ENCODE measurements around the gene IL21R. TPM values are rescaled to one million over a fixed set of nuclear protein-coding genes. Genes with fewer than 3 reads are reported as not detected.

IL21R gene
- total and polyA plus RNA-seq, 2 donors (not counting 3 experiments of a cell fraction or from before 2014, with no cell fraction given): 0.03 TPM; not detected in 1

DNA sequence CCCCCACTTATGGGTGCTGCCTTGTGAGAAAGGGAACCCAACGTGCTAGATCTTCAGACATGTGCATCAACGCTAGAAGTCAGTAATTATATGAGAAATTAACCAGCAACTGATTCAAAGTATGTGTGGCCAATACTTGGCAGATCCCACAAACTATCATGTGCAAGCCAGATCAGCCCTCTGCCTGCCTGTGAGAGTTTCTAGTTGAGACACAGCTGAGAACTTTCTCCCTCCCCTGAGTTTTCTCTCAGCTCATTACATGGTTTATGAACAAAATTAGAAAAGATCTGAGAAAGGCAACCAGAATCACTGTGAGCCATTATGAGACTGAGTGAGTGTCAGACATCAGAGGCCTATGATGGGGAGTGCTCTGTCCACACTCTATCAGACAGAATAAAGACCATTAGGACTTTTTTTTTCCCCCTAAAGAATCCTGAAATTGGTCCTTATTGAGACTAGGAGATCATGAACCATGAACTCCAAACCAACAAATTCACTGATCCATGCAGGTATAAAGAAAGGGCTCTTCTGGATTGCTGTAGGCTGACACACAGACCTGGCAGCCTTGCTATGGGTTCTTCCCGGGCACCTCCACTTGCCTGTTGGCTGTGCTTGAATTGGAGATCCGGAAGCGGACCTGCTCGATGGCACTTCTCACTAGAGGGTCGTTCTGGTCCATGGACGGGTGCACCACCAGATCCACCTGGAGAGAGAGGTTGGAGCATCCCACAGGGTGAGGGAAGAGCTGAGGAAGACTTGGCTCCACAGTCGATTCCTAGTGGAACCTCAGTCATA, 96.3 kb downstream of the IL21R start:
- Histone ChIP-seq H3K4me1 (ENCODE audit: control insufficient read depth, extremely low read depth, insufficient read depth, low read length) (no peaks in the 10 kb centered on the region), H3K27me3 (ENCODE audit: control insufficient read depth in 2 of 2, insufficient read depth in 2 of 2, low read length in 2 of 2) (no peaks in the 10 kb centered on the region), H4K20me1 (replicated peaks; ENCODE audit: control insufficient read depth, extremely low read depth, insufficient read depth, low read length) (no peaks in the 10 kb centered on the region), H3K79me2 (ENCODE audit: control insufficient read depth, insufficient read depth, low read length) (no peaks in the 10 kb centered on the region), H3K9me3 (replicated peaks; ENCODE audit: control insufficient read depth, insufficient read depth, low read length) (no peaks in the 10 kb centered on the region), H3K4me2 (ENCODE audit: insufficient read depth, low read length) (no peak overlapping the region), H3K9me1 (replicated peaks; ENCODE audit: control insufficient read depth, extremely low read depth, insufficient read depth, low read length) (no peaks in the 10 kb centered on the region), H3K4me3 (replicated peaks in 1 of 3; ENCODE audit: insufficient read depth in 1 of 3, low read depth in 1 of 3, low read length in 3 of 3) (no peak overlapping the region), H3K9ac (replicated peaks; ENCODE audit: extremely low read depth, insufficient read depth, low read length) (no peak overlapping the region), H2AFZ (ENCODE audit: low read depth, low read length) (no peak overlapping the region), H3K36me3 (ENCODE audit: control insufficient read depth in 2 of 2, extremely low read depth in 1 of 2, insufficient read depth in 2 of 2, low read length in 2 of 2) (peaks cover 38 to 66% of the 10 kb centered on the region in 2 experiments), H3K27ac (ENCODE audit: insufficient read depth, low read depth, low read length) (no peak overlapping the region)
- intact Hi-C loops (cut with micrococcal nuclease) (no loop called here), dilution Hi-C loops (cut with MboI; ENCODE audit: extremely low pct_ligation_motif_present, low sequenced_read_pairs) (no loop called here)
- ChIA-PET POLR2A (no interaction called here), CTCF (interaction anchor here (1.4 kb wide), 1 partner anchor 16 kb away, joined by 3 read pairs; no protein-coding TSS in a partner anchor)
- TF ChIP-seq FOS (IDR thresholded peaks at IDR 0.05; ENCODE audit: borderline replicate concordance, insufficient read depth, low read length) (no peak), GATA2 (IDR thresholded peaks at IDR 0.05; ENCODE audit: insufficient read depth, insufficient read length, low read depth, low read length) (no peak), EZH2 (IDR thresholded peaks at IDR 0.05; ENCODE audit: borderline replicate concordance, low read depth, low read length, severe bottlenecking) (no peak), MYC (IDR thresholded peaks at IDR 0.05; ENCODE audit: low read depth, low read length) (no peak), POLR2A (IDR thresholded peaks at IDR 0.05; ENCODE audit: low read depth, low read length) (no peak), JUN (IDR thresholded peaks at IDR 0.05; ENCODE audit: borderline replicate concordance, insufficient read depth, insufficient read length, low read depth) (no peak), POLR2AphosphoS5 (IDR thresholded peaks at IDR 0.05; ENCODE audit: insufficient read depth, low read depth, low read length) (no peak)
- TF ChIP-seq, protein P1, sequence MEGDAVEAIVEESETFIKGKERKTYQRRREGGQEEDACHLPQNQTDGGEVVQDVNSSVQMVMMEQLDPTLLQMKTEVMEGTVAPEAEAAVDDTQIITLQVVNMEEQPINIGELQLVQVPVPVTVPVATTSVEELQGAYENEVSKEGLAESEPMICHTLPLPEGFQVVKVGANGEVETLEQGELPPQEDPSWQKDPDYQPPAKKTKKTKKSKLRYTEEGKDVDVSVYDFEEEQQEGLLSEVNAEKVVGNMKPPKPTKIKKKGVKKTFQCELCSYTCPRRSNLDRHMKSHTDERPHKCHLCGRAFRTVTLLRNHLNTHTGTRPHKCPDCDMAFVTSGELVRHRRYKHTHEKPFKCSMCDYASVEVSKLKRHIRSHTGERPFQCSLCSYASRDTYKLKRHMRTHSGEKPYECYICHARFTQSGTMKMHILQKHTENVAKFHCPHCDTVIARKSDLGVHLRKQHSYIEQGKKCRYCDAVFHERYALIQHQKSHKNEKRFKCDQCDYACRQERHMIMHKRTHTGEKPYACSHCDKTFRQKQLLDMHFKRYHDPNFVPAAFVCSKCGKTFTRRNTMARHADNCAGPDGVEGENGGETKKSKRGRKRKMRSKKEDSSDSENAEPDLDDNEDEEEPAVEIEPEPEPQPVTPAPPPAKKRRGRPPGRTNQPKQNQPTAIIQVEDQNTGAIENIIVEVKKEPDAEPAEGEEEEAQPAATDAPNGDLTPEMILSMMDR (IDR thresholded peaks at IDR 0.05; ENCODE audit: extremely low read depth in 1 of 2, insufficient read depth in 1 of 2, low read depth in 1 of 2, low read length in 2 of 2): no peak
- TF ChIP-seq, protein P2, sequence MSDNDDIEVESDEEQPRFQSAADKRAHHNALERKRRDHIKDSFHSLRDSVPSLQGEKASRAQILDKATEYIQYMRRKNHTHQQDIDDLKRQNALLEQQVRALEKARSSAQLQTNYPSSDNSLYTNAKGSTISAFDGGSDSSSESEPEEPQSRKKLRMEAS (IDR thresholded peaks at IDR 0.05; ENCODE audit: insufficient read depth, insufficient read length): no peak
- no TSS peak for BruUV-seq (replicated peaks)
- FAIRE-seq (no peak), DNase-seq (ENCODE audit: low read depth, low spot score) (no peak)
